Measurements from ENCODE around the gene TSGA10IP.
A peak's percentile ranks its signal among the peaks of the same experiment; 100 is the strongest.

TSGA10IP gene

GRCh38 chr11:65917434-65918210 is 27.7 kb upstream of the TSGA10IP start:
- DNase-seq (ENCODE audit: low read depth in 4 of 4, low spot score in 1 of 4): no peak

- no peak for DNase-seq (ENCODE audit: low read depth in 4 of 4, low spot score in 1 of 4)
Observed at GRCh38 chr11:65918211-65919140, 26.8 kb upstream of the TSGA10IP start, which contains the start of gene C11orf68. Gene C11orf68, minus strand, starts transcription at chr11:65919062. Its CDS starts 31 bp downstream, at chr11:65919031.

- DNase-seq (ENCODE audit: low read depth in 4 of 4, low spot score in 1 of 4): peak; percentile 97 to 99 (median 98)
Observed at GRCh38 chr11:65919141-65919572, 26.1 kb upstream of the TSGA10IP start, which contains the start of gene DRAP1. Gene DRAP1, plus strand, starts transcription at chr11:65919426. Its CDS starts 76 bp downstream, at chr11:65919502.

- DNase-seq (ENCODE audit: low read depth in 4 of 4, low spot score in 1 of 4): peak in 1 of 4 experiments; percentile 31
Observed at GRCh38 chr11:65919573-65920371, 25.5 kb upstream of the TSGA10IP start.

- no peak for DNase-seq (ENCODE audit: low read depth in 4 of 4, low spot score in 1 of 4)
Observed at GRCh38 chr11:65920372-65920802, 24.9 kb upstream of the TSGA10IP start.

GRCh38 chr11:65921033-65921555 is 24.2 kb upstream of the TSGA10IP start:
- no peak for DNase-seq (ENCODE audit: low read depth in 4 of 4, low spot score in 1 of 4)

- DNase-seq (ENCODE audit: low read depth in 4 of 4, low spot score in 1 of 4): no peak
Observed at GRCh38 chr11:65921876-65922275, 23.4 kb upstream of the TSGA10IP start.

- DNase-seq (ENCODE audit: low read depth in 4 of 4, low spot score in 1 of 4): no peak
Observed at GRCh38 chr11:65922565-65922964, 22.7 kb upstream of the TSGA10IP start.

- no peak for DNase-seq (ENCODE audit: low read depth in 4 of 4, low spot score in 1 of 4)
Observed at GRCh38 chr11:65925397-65925796, 19.9 kb upstream of the TSGA10IP start.

- DNase-seq (ENCODE audit: low read depth in 4 of 4, low spot score in 1 of 4): peak; percentile 29 to 64 (median 42)
Observed at GRCh38 chr11:65927904-65928397, 17.3 kb upstream of the TSGA10IP start.

- no peak for DNase-seq (ENCODE audit: low read depth in 4 of 4, low spot score in 1 of 4)
Observed at GRCh38 chr11:65928667-65929066, 16.6 kb upstream of the TSGA10IP start.

GRCh38 chr11:65931773-65932557 is 13.3 kb upstream of the TSGA10IP start:
- DNase-seq (ENCODE audit: low read depth in 4 of 4, low spot score in 1 of 4): no peak

GRCh38 chr11:65932558-65932919 is 12.7 kb upstream of the TSGA10IP start:
- DNase-seq (ENCODE audit: low read depth in 4 of 4, low spot score in 1 of 4): no peak

- no peak for DNase-seq (ENCODE audit: low read depth in 4 of 4, low spot score in 1 of 4)
Observed at GRCh38 chr11:65934014-65934413, 11.3 kb upstream of the TSGA10IP start.

GRCh38 chr11:65937766-65938165 is 7.5 kb upstream of the TSGA10IP start:
- DNase-seq (ENCODE audit: low read depth in 4 of 4, low spot score in 1 of 4): no peak

GRCh38 chr11:65941720-65942310 is 3.5 kb upstream of the TSGA10IP start:
- no peak for DNase-seq (ENCODE audit: low read depth in 4 of 4, low spot score in 1 of 4)

- DNase-seq (ENCODE audit: low read depth in 4 of 4, low spot score in 1 of 4): no peak
Observed at GRCh38 chr11:65942531-65942930, 2.7 kb upstream of the TSGA10IP start.

GRCh38 chr11:65944191-65944590 is 1.1 kb upstream of the TSGA10IP start:
- no peak for DNase-seq (ENCODE audit: low read depth in 4 of 4, low spot score in 1 of 4)

GRCh38 chr11:65944767-65945166 is 513 bp upstream of the TSGA10IP start:
- no peak for DNase-seq (ENCODE audit: low read depth in 4 of 4, low spot score in 1 of 4)

All from stimulated activated CD4-positive, alpha-beta T cell treated with anti-CD3 and anti-CD28 coated beads, Interleukin-1b, Interleukin-23, amount 100 ng/mL, for 24 hours (primary cell).